ENCODE data around the gene SOS2.

Gene SOS2

DNA sequence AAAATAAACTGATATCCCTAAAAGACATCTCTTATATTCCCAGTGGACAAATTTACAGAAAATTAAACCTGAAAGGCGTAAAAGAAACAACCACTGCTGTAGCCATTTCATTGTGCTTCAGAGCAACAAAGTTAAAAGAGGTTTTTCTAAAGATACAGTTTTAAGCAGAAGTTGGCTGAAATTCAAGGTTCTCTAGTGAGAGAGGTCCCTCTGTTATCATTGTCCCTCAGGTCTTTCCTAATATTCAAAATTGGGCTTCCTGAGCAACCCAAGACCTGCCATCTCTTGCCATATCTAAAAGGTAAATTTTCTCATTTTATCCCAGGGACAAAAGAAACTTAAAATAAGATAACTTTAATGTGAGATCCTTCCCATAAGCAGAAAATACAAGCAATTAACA lies 10.7 kb upstream of the SOS2 start:
- H3K4me3 ChIP-seq (ENCODE audit: low read length) = no peak overlapping the region
- TF ChIP-seq, protein P1, sequence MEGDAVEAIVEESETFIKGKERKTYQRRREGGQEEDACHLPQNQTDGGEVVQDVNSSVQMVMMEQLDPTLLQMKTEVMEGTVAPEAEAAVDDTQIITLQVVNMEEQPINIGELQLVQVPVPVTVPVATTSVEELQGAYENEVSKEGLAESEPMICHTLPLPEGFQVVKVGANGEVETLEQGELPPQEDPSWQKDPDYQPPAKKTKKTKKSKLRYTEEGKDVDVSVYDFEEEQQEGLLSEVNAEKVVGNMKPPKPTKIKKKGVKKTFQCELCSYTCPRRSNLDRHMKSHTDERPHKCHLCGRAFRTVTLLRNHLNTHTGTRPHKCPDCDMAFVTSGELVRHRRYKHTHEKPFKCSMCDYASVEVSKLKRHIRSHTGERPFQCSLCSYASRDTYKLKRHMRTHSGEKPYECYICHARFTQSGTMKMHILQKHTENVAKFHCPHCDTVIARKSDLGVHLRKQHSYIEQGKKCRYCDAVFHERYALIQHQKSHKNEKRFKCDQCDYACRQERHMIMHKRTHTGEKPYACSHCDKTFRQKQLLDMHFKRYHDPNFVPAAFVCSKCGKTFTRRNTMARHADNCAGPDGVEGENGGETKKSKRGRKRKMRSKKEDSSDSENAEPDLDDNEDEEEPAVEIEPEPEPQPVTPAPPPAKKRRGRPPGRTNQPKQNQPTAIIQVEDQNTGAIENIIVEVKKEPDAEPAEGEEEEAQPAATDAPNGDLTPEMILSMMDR (conservative IDR thresholded peaks at IDR 0.05; ENCODE audit: low read depth, low read length) = no peak
- DNase-seq (ENCODE audit: low read depth) = no peak

DNA sequence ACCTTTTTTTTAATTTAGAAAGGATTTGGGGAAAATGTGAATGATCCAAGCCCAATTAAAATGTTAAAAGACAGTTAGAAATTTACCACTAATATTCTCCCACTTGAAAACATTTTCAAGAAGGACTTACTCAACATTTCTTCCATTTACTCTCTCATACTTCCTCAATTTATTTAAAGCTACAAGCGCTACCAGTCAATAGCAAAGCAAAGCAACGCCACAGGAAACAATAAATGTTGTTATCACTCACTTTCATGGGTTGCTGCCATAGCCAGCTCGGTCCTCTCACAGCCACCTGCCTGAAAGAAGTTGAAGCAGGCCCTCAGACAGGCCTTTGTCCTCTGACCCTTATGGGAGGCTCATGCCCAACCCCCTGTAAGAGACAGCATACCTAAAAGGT lies 6.0 kb upstream of the SOS2 start:
- no peak for DNase-seq (ENCODE audit: low read depth)
- no peak overlapping the region for H3K4me3 ChIP-seq (ENCODE audit: low read length)
- TF ChIP-seq, protein P1 (conservative IDR thresholded peaks at IDR 0.05; ENCODE audit: low read depth, low read length) = no peak

- TF ChIP-seq, protein P1 (conservative IDR thresholded peaks at IDR 0.05; ENCODE audit: low read depth, low read length) = no peak
- H3K4me3 ChIP-seq (ENCODE audit: low read length) = no peak overlapping the region
- no peak for DNase-seq (ENCODE audit: low read depth)
Measured at GRCh38 chr14:50233951-50234250, 2.5 kb upstream of the SOS2 start.

GRCh38 chr14:50233166-50233950 lies 2.0 kb upstream of the SOS2 start:
- DNase-seq (ENCODE audit: low read depth) = no peak
- TF ChIP-seq, protein P1 (conservative IDR thresholded peaks at IDR 0.05; ENCODE audit: low read depth, low read length) = no peak
- no peak overlapping the region for H3K4me3 ChIP-seq (ENCODE audit: low read length)

DNA sequence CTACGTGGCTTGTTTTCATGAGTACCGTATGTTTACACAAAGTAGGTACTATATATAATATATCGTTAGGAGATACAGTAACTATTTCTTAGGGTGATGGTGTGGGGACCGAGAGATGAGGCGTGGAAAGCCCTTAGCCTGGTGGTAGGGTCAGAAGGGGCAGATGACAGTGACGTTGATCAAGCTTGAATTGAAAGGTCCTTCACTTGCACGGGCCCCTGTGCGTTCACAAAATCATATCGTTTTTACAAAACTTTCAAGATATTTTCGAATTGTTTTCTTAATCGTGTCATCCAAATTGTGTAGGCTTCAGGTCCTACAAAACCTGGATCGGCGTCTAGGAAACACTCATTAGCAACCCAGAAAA lies 881 bp upstream of the SOS2 start:
- no peak for DNase-seq (ENCODE audit: low read depth)
- TF ChIP-seq, protein P1 (conservative IDR thresholded peaks at IDR 0.05; ENCODE audit: low read depth, low read length) = no peak
- peak overlapping the region; percentile 86 for H3K4me3 ChIP-seq (ENCODE audit: low read length)

GRCh38 chr14:50230701-50231474 lies 490 bp downstream of the SOS2 start:
- TF ChIP-seq, protein P1 (conservative IDR thresholded peaks at IDR 0.05; ENCODE audit: low read depth, low read length) = no peak
- DNase-seq (ENCODE audit: low read depth) = peak; percentile 5
- peak overlapping the region; percentile 86 for H3K4me3 ChIP-seq (ENCODE audit: low read length)

GRCh38 chr14:50230401-50230700 lies 1.0 kb downstream of the SOS2 start:
- peak overlapping the region; percentile 86 for H3K4me3 ChIP-seq (ENCODE audit: low read length)
- TF ChIP-seq, protein P1 (conservative IDR thresholded peaks at IDR 0.05; ENCODE audit: low read depth, low read length) = no peak
- no peak for DNase-seq (ENCODE audit: low read depth)

Data from retinal pigment epithelial cell (primary cell).